ENCODE data around the gene MGARP.

GRCh38 chr4:139312552-139313332, 32.7 kb upstream of the MGARP start:
- no peak for TF ChIP-seq GATA2 (CRISPR knock-in tag; IDR thresholded peaks at IDR 0.05)
- no peak for TF ChIP-seq CBX2 (IDR thresholded peaks at IDR 0.05; ENCODE audit: insufficient read depth, low read length, poor library complexity, severe bottlenecking)

Measured in K562 (cell line).